IMR-90 (cell line): Measurements from ENCODE around the gene ISOC2. TPM values are rescaled to one million over a fixed set of nuclear protein-coding genes. Genes with fewer than 3 reads are reported as not detected.
"Not testable (repeated sequence)": the region's sequence is repeated elsewhere in the genome, so short reads cannot be mapped to it uniquely, and the experiment has no call there.

Experiments used
- ATAC-seq: fragments of 200-7000 bp; cut with Tn5 transposase; 2 replicates; pipeline ENCODE4 v1.9.1; 2020; ENCODE audit warnings: low read depth, mild to moderate bottlenecking, moderate library complexity
- BruUV-seq: library from RNA; stranded (reverse); fragments of 400-500 nt; replicated peaks from 2 replicates; lab custom pipeline; 2021; lab: Mats Ljungman, UMichigan
- CTCF ChIA-PET: fragments of 300-600 bp; formaldehyde crosslinking; extraction: SDS; loops from one replicate; lab custom pipeline; 2021; ENCODE audit warnings: antibody characterized with exemption; lab: Yijun Ruan, JAX
- POLR2A ChIA-PET: fragments of 300-600 bp; sonication (Branson Sonifier 250); formaldehyde crosslinking; loops from one replicate; lab custom pipeline; 2022; ENCODE audit warnings: antibody characterized with exemption; ENCODE audit not compliant: unreplicated experiment; lab: Charles Lee
- DNase-seq: peaks from one replicate; pipeline ENCODE4 v3.0.0; 2013
- H2AFZ ChIP-seq: replicated peaks from 2 replicates; pipeline ENCODE3; 2013; ENCODE audit warnings: low read length, mild to moderate bottlenecking; ENCODE audit not compliant: poor library complexity
- H2AK5ac ChIP-seq: 2 replicates; pipeline ENCODE4 v1.6.1; 2013; ENCODE audit warnings: low read depth, low read length, inconsistent platforms
- H2AK9ac ChIP-seq: replicated peaks from 2 replicates; pipeline ENCODE3; 2013; ENCODE audit warnings: mild to moderate bottlenecking, low read depth, low read length, moderate library complexity; ENCODE audit not compliant: poor library complexity
- H2BK120ac ChIP-seq: 2 replicates; pipeline ENCODE4 v1.6.1; 2013; ENCODE audit warnings: low read depth, low read length, inconsistent platforms
- H2BK15ac ChIP-seq: 3 replicates; pipeline ENCODE4 v1.6.1; 2013; ENCODE audit warnings: low read depth, low read length, inconsistent platforms
- H2BK20ac ChIP-seq: 2 replicates; pipeline ENCODE4 v1.6.1; 2013; ENCODE audit warnings: low read depth, mild to moderate bottlenecking, inconsistent platforms, low read length, moderate library complexity
- H2BK5ac ChIP-seq: 2 replicates; pipeline ENCODE4 v1.6.1; 2013; ENCODE audit warnings: mild to moderate bottlenecking, low read depth, low read length, inconsistent platforms; ENCODE audit not compliant: poor library complexity, severe bottlenecking
- H3K14ac ChIP-seq: replicated peaks from 2 replicates; pipeline ENCODE4 v1.6.1; 2013; ENCODE audit warnings: low read depth, low read length, inconsistent platforms
- H3K18ac ChIP-seq: 2 replicates; pipeline ENCODE4 v1.6.1; 2013; ENCODE audit warnings: low read depth, low read length, control low read depth
- H3K23ac ChIP-seq: 2 replicates; pipeline ENCODE4 v1.6.1; 2013; ENCODE audit warnings: low read depth, low read length, inconsistent platforms
- H3K27ac ChIP-seq: 2 replicates; pipeline ENCODE4 v1.5.1; 2013; ENCODE audit warnings: mild to moderate bottlenecking, control low read depth, low read length; ENCODE audit not compliant: insufficient read depth
- H3K27me3 ChIP-seq: 2 replicates; pipeline ENCODE4 v1.6.1; 2013; ENCODE audit warnings: low read length; ENCODE audit not compliant: control insufficient read depth, insufficient read depth
- H3K36me3 ChIP-seq: 2 replicates; pipeline ENCODE4 v1.6.1; 2013; ENCODE audit warnings: low read length, mixed read lengths; ENCODE audit not compliant: control insufficient read depth, insufficient read depth
- H3K4ac ChIP-seq: 2 replicates; pipeline ENCODE4 v1.6.1; 2013; ENCODE audit warnings: low read depth, low read length, inconsistent platforms
- H3K4me1 ChIP-seq: 2 replicates; pipeline ENCODE4 v1.6.1; 2013; ENCODE audit warnings: low read length, mixed read lengths; ENCODE audit not compliant: control insufficient read depth, insufficient read depth
- H3K4me2 ChIP-seq: 2 replicates; pipeline ENCODE4 v1.6.1; 2013; ENCODE audit warnings: low read depth, mild to moderate bottlenecking, control low read depth, low read length, moderate library complexity
- H3K4me3 ChIP-seq: 2 replicates; pipeline ENCODE4 v1.5.1; 2013; ENCODE audit warnings: low read depth, mild to moderate bottlenecking, control low read depth, low read length, moderate library complexity; ENCODE audit not compliant: insufficient read depth
- H3K56ac ChIP-seq: 2 replicates; pipeline ENCODE4 v1.6.1; 2013; ENCODE audit warnings: low read length, inconsistent platforms; ENCODE audit not compliant: insufficient read depth; ENCODE audit errors: extremely low read depth
- H3K79me1 ChIP-seq, 2 experiments: 2 replicates each; pipeline ENCODE4 v1.6.1; 2013; ENCODE audit warnings: low read length in 2 of 2, inconsistent platforms in 1 of 2, low read depth in 1 of 2
- H3K9ac ChIP-seq: 2 replicates; pipeline ENCODE4 v1.6.1; 2013; ENCODE audit warnings: low read depth, low read length, control low read depth
- H3K9me1 ChIP-seq: 2 replicates; pipeline ENCODE4 v1.6.1; 2013; ENCODE audit warnings: low read length, inconsistent platforms; ENCODE audit not compliant: insufficient read depth
- H3K9me3 ChIP-seq: 2 replicates; pipeline ENCODE4 v1.6.1; 2013; ENCODE audit warnings: low read length; ENCODE audit not compliant: control insufficient read depth, insufficient read depth
- H4K20me1 ChIP-seq: 2 replicates; pipeline ENCODE4 v1.6.1; 2013; ENCODE audit warnings: low read length, inconsistent platforms; ENCODE audit not compliant: insufficient read depth
- H4K5ac ChIP-seq: 2 replicates; pipeline ENCODE4 v1.6.1; 2013; ENCODE audit warnings: mild to moderate bottlenecking, low read depth, low read length, control low read depth
- H4K8ac ChIP-seq, 2 experiments: 2 replicates each; pipeline ENCODE4 v1.6.1; 2013; ENCODE audit warnings: low read depth in 2 of 2, low read length in 2 of 2, control low read depth in 1 of 2, inconsistent platforms in 1 of 2
- H4K91ac ChIP-seq: 2 replicates; pipeline ENCODE4 v1.6.1; 2013; ENCODE audit warnings: low read depth, low read length, inconsistent platforms; ENCODE audit not compliant: insufficient read depth
- WGBS, 2 experiments: methylation state at CpG; one replicate each; pipeline versions ENCODE4 v1.1.5 to v1.1.7; 2013; ENCODE audit warnings: missing lambda C conversion rate in 2 of 2; ENCODE audit not compliant: insufficient read length in 1 of 2; ENCODE audit errors: extremely low coverage in 2 of 2; 5-methylcytosine and 5-hydroxymethylcytosine counted together
- dilution Hi-C: fragments of 300-500 bp; cut with HindIII; formaldehyde crosslinking; loops from one replicate; pipeline ENCODE4 v1.14.3; 2018; ENCODE audit warnings: low sequenced_read_pairs; ENCODE audit not compliant: unreplicated experiment
- in situ Hi-C: fragments of 300-500 bp; cut with MboI; formaldehyde crosslinking; loops from 3 replicates; pipeline ENCODE4 v1.14.3; 2019; ENCODE audit warnings: low sequenced_read_pairs, inconsistent platforms, mixed read lengths
- intact Hi-C: fragments of 100-400 bp; cut with micrococcal nuclease; formaldehyde crosslinking; loops from 2 replicates; pipeline ENCODE4 v1.10.0; 2022
- polyA plus RNA-seq, 3 experiments: library from polyadenylated mRNA; depleted of rRNA; stranded (reverse); fragments of >200 nt; gene quantifications; 2 replicates each; pipeline ENCODE4 v1.2.3, GENCODE V29; 2012; ENCODE audit warnings: low replicate concordance in 1 of 3
- total RNA-seq: library from RNA; depleted of rRNA; stranded (reverse); fragments of >200 nt; gene quantifications from 2 replicates; pipeline ENCODE4 v1.2.3, GENCODE V29; 2012

ISOC2 gene
- total and polyA plus RNA-seq, 2 of the 4 experiments (the other 2 are of a cell fraction): 56.1 to 82.1 TPM

DNA sequence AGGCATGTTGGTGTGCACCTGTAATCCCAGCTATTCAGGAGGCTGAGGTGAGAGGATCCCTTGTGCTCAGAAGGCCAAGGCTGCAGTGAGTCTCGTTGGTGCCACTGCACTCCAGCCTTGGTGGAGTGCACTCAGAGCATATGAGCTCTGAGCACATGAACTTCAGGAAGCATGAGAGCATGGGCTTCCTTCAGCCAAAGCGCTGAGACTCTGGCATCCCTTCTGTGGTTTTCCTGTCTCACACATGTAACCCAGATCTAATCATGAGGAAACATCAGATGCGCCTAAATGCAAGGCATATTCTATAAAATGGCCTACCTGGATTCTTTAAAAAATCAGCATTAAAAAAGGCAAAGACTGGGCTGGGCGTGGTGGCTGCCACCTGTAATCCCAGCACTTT, 40.2 kb downstream of the ISOC2 start:
- CTCF ChIA-PET, dilution Hi-C loops: not testable (repeated sequence)

More for the DNA sequence above, 40.2 kb downstream of the ISOC2 start:
- H3K9me1 ChIP-seq, BruUV-seq, H3K27ac ChIP-seq, H3K4me2 ChIP-seq, H4K20me1 ChIP-seq, H4K5ac ChIP-seq, H2AFZ ChIP-seq, H3K4me3 ChIP-seq, in situ Hi-C loops, H3K79me1 ChIP-seq, H3K56ac ChIP-seq, H3K23ac ChIP-seq, ATAC-seq, H3K14ac ChIP-seq, intact Hi-C loops, H4K91ac ChIP-seq, H2BK120ac ChIP-seq, H3K36me3 ChIP-seq, H3K9ac ChIP-seq, H2BK5ac ChIP-seq, H3K4ac ChIP-seq, H2AK9ac ChIP-seq, H3K4me1 ChIP-seq, POLR2A ChIA-PET, H2BK20ac ChIP-seq, H3K9me3 ChIP-seq, H3K18ac ChIP-seq, H2BK15ac ChIP-seq, DNase-seq, H2AK5ac ChIP-seq, H4K8ac ChIP-seq: not testable (repeated sequence)
- 33% methylated on average over 1 of the region's 4 CpGs; no CpG with 5 or more reads in 1 of the 2 experiments for WGBS, 2 experiments
- peaks cover 15% of the 10 kb centered on the region for H3K27me3 ChIP-seq
